IPS-18c (cell line): ENCODE data around the gene MSI2.
"Not testable (repeated sequence)": the region's sequence is repeated elsewhere in the genome, so short reads cannot be mapped to it uniquely, and the experiment has no call there.

Experiments
- H3K4me3 ChIP-seq: 2 replicates; pipeline ENCODE4 v1.7.0; 2013; ENCODE audit warnings: low read depth, mild to moderate bottlenecking, low read length, moderate library complexity; ENCODE audit not compliant: insufficient read depth
- H3K9me3 ChIP-seq: one replicate; pipeline ENCODE4 v1.6.1; 2013; ENCODE audit warnings: mild to moderate bottlenecking, low read length, moderate library complexity; ENCODE audit not compliant: control insufficient read depth, insufficient read depth

The MSI2 gene

DNA sequence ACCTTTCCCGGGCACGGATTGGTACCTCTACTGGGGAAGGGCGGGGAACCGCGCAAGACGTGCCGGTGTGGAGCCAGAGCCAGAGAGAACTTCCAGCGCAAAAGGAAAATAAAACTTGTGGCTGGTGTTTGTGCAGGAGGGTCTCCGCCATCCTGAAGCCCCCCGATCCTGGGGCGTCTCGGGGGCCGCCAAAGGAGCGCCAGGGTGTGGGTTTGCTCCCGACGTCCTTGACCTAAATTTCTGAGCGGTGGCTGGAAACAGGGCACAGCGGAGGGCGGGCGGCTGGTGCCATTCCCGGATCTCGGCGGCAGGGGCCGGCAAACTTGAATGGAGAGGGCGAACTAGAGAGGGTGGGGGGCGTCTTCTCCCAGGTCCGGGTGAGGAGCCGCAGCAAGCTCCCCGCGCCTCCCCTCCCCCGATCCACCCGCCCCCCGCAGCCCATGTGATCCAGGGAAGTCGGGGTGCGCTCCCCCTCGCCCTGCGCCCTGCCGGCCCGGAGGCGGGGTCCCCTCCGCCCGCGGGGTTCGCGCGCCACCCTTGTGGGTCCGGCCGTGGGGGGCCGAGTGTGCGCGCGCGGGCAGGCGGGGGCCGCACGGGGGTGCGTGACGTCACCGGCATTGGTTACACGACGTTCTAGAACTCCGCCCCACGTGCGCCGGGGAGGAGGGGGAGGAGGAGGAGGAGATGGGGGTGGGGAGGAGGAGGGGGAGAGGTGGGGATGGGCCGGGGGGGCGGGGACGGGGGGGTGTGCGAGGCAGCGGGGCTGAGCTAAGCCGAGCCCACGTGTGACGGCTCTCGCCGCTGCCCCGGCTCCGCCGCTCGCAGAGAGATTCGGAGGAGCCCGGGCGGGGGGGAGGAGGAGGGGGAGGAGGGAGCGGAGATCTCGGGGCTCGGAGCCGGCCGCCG is at the start of gene MSI2:
Gene MSI2 (plus strand): TSS at position 748 of the 906 bp plus-strand sequence. CDS start 220 bp downstream, outside the sequence.
- H3K4me3 ChIP-seq: peak within 1 kb of the TSS; percentile 78
- H3K9me3 ChIP-seq: no peaks in the 10 kb centered on the region

DNA sequence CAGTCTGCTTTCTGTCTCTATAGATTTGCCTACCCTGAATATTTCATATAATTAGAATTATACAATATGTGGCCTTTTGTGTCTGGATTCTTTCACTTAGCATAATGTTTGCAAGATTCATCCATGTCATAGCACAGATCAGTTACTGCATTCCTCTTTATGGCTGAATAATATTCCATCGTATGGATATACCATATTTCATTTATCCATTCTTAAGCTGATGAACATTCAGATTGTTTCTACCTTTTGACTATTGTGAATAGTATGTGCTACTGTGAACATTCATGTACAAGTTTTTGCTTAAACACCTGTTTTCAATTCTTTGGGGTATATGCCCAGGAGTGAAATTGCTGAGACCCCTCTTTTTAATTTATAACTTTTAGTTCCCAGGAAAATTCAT is 49.4 kb upstream of the MSI2 start:
- H3K9me3 ChIP-seq: no peaks in the 10 kb centered on the region
- H3K4me3 ChIP-seq: no peak overlapping the region

DNA sequence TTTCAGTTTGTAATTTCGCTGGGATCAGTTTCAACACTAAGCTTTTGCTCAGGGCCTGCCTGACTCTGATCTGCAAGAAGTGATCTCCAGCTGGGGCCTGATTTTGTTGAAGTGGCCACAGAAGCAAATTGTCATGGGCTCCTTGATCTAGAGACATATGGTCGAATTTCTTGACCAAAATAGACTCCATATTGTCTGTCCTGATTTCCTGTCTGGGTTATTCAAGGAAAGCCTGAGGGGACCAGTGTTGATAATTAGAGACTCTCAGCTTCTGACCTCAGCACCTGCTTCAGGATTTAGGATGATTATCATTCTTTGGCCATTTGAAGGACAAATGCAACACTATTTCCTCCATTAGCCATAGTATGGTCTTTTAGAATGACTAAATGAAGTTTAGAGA is 48.9 kb upstream of the MSI2 start:
- Histone ChIP-seq H3K9me3 (no peaks in the 10 kb centered on the region), H3K4me3 (no peak overlapping the region)

DNA sequence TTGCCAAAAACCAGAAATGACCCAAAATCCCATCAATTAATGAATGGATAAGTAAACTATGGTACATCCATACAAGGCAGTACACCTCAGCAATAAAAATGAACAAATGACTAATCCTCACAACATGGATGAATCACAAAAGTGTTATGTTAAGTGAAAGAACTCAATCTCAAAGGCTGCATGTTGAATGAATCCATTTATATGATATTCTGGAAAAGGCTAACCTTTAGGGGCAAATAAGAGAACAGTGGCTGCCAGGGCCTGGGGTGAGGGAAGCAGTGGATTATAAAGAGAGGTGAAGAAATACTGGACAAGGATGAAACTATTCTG is 46.1 kb upstream of the MSI2 start:
- Histone ChIP-seq H3K4me3 (no peak overlapping the region), H3K9me3 (no peaks in the 10 kb centered on the region)

DNA sequence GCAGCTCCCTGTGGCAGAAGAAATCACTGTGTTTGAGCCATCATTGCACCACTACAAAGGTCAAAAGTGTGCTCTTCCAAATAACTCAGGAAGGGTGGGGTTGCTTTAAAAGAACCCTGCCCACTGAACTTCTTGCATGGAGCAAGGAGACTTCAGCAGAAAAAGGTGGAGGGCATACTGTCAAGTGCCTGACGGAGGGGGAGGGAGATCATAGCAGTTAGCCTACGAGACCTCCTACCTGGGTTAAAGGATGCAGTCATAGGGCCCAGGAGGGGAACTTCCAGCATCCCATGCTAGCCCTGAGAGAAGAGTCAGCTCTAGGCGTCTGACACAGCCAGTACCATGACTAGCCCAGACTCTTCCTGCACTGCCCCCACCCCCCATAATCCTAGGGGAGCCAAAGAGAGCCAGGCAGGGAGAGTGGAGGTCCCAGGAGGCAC is 45.3 kb upstream of the MSI2 start:
- H3K4me3 ChIP-seq: no peak overlapping the region
- H3K9me3 ChIP-seq: no peaks in the 10 kb centered on the region

DNA sequence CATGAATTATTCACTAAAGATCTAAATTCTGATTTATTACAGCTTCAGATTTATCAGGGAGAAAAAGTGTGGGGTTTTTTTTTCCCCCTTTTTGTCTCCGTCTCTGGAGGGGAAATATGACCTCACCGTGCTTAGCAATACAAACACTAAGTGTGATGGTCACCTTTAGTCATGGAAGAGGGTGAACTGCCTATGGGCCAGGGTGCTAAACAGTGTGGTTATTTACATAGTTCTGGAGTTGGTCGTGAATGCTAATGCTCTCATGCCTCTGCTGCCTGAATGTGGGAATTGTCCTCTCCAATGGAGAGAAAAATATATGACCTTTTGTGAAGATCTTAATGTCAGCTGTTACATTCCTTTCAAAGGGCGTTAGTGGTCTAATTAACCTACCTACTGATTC is 44.8 kb upstream of the MSI2 start:
- no peaks in the 10 kb centered on the region for H3K9me3 ChIP-seq
- H3K4me3 ChIP-seq: no peak overlapping the region

DNA sequence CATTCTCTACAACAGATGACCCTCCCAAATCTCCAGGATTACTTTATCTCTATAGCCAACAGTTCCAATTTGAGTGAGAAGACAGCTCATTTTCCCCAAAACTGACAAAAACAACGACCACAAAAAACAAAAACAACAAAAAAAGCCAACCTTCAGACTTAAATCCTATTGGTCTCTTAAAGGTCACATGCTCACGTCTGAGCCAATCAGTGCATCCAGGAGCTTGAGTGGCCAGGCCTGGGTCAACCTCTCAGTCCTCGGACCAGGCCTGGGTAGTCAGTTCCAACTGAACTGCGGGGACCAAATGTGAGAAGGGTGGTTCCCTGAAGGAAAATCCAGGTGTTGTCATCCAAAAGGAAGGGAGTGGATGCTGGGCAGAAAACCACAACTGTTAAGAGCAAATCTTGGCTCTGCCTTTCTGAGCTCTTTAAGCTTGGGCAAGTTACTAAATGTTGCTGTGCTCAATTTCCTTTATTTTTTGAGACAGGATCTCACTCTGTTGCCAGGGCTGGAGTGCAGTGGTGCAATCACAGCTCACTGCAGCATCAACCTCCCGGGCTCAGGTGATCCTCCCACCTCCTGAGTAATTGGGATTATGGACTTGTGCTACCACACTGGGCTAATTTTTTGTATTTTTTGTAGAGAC is 43.0 kb upstream of the MSI2 start:
- Histone ChIP-seq H3K4me3 (no peak overlapping the region), H3K9me3 (no peaks in the 10 kb centered on the region)

DNA sequence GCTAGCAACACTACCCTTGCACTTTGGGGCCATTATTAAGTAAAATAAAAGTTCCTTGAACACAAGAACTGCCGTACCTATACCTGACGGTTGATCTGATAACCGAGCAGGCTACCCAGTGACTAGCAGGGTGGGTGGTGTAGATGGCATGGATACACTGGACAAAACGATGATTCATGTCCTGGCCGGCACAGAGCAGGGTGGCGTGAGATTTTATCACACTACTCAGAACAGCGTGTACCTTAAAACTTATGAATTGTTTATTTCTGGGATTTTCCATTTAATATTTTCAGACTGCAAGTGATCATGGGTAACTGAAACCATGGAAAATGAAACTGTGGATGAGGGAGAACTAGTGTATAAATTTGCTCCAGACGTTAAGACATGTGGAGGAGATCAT is 41.0 kb upstream of the MSI2 start:
- no peak overlapping the region for H3K4me3 ChIP-seq
- no peaks in the 10 kb centered on the region for H3K9me3 ChIP-seq

DNA sequence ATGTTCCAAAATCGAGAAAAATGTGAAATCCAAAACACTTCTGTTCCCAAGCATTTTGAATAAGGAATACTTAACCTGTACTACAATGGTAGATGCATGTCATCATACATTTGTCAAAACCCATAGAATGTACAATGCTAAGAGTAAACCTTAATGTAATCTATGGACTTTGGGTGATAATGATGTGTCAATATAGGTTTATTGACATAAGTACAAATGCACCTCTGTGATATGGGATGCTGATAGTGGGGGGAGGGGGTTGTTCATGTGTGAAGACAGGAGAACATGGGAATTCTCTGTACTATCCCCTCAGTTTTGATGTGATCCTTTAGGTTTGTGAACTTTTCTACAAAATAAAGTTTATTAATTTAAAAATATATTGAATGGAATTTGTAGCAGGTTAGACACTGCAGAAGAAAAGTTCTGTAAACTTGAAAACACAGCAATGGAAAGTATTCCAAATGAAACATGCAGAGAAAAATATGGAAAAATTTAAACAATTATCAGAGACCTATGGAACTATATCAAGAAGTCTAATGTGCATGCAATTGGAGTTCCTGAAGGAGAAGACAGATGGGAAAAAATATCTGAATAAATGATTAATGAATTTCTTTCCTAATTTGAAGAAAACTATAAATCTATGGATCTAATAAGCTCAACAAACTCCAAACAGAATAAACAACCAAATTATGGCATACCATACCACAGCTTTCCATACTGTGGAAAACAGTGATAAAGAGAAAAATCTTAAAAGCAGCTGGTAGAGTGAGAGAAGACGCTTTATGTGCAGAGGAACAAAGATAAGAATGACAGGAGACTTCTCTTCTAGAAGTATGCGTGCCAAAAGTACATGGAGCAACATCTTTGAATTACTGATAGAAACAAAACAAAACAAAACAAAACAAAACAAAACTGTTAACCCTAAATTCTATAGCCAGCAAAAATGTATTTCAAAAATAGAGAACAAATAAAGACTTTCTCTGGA is 34.7 kb upstream of the MSI2 start:
- no peak overlapping the region for H3K4me3 ChIP-seq

DNA sequence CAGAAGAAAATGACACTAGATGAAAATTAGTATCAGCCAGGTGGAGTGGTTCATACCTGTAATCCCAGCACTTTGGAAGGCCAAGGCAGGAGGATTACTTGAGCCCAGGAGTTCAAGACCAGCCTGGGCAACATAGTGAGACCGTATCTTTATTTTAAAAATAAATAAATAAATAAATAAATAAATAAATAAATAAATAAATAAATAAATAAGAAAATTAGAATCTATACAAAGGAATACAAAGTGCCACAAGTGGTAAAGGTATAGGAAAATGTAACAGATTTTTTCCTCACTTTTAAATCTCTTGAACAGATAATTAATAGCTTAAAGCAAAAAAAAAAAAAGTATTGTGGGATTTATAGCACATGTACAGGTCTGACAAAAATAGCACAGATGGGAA is 33.9 kb upstream of the MSI2 start:
- H3K4me3 ChIP-seq, H3K9me3 ChIP-seq: not testable (repeated sequence)

More for the DNA sequence above, 34.7 kb upstream of the MSI2 start:
- H3K9me3 ChIP-seq: no peaks in the 10 kb centered on the region

DNA sequence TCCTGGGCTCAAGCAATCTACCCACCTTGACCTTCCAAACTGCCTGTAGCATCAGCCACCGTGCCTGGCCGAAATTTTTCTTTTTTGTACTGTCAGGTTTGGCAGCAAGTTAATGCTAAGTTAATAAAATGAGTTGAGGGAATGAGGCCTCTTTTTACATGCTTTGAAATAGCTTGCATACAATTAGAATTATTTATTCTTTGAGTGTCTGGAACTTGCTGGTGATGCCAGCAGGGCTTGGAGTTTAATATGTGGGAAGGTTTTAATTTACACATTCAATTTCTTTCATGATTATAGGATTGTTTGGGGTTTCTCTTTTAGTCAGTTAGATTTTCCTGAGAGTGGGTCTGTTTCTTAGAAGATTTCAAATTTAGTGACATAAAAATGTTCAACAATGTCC is 31.2 kb upstream of the MSI2 start:
- no peak overlapping the region for H3K4me3 ChIP-seq
- H3K9me3 ChIP-seq: no peaks in the 10 kb centered on the region

DNA sequence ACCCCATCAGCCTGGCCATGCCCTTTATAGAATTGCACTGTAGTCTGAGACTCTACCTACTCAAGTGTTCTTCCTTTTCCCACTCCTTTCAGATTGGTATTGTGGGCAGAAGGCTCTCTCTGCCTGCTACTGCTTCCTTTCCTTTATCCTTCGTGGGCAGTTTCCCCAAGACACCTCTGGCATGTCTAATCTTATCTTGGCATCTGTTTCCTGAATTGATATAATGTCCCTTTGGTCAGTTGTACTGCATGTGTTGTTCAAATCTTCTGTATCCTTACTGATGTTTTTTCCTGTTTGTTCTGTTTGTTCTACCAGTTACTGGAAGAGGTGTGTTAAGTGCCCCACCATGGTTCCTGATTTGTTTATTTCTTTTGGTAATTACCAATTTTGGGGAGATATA is 29.5 kb upstream of the MSI2 start:
- Histone ChIP-seq H3K9me3 (no peaks in the 10 kb centered on the region), H3K4me3 (no peak overlapping the region)

DNA sequence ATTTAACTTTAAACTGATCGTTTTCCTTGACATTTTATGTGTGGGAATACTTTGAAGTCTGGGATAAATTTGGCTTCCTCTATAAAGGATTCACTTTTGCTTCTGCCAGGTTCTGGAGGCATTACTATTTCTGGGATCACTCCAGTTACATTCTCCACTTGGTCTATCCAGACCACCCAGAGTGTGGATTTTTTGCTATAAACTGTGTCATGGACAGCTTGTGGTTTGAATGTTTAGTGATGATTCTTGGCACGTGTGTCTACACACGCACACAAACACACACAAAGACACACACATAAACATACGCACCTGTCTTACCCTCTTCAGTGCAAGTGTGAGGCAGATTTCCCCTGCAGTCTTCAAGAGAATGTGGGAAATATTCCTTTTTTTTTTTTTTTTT is 27.4 kb upstream of the MSI2 start:
- Histone ChIP-seq H3K4me3 (no peak overlapping the region), H3K9me3 (no peaks in the 10 kb centered on the region)

DNA sequence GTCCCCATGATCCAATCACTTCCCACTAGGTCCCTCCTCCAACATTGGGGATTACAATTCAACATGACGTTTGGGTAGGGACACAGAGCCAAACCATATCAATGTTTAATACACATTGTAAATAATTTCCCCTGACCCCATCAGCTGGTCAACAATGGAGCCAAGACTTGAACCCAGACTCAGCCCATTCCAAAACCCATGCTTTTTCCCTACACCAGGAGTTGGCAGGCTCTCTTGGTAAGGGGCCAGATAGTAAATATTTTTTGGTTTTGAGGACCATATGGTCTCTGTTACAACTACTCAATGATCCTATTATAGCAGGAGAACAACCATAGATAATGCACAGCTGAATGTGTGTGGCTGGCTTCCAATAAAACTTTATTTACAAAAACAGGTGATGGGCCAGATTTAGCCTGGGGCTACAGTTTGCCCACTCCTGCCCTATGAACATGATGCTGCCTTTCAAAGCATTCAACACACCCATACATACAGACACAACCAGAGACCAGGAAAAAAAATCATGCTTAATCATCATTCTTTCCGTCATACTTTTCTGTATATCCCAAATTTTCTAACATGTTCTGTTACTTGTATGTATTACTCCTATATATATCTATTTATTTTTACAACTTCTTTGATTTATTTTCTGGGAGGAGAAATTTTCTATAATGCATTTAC is 22.1 kb upstream of the MSI2 start:
- Histone ChIP-seq H3K9me3 (no peaks in the 10 kb centered on the region), H3K4me3 (no peak overlapping the region)

DNA sequence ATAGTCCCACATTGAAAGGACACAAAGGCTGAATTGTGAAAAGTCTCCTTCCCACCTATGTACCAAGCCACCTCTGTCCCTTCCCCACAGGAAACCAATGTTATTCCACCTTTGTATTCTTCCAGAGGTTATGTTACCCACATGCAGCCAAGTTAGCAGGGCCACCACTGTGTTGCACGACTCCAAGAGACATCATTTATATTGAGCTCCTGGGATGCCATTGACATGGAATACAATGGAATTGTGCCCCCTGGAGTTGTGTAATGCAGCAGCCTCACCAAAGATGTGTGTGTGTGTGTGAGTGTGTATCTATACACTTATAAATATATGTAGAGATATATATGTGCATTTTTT is 21.6 kb upstream of the MSI2 start:
- no peak overlapping the region for H3K4me3 ChIP-seq
- no peaks in the 10 kb centered on the region for H3K9me3 ChIP-seq

DNA sequence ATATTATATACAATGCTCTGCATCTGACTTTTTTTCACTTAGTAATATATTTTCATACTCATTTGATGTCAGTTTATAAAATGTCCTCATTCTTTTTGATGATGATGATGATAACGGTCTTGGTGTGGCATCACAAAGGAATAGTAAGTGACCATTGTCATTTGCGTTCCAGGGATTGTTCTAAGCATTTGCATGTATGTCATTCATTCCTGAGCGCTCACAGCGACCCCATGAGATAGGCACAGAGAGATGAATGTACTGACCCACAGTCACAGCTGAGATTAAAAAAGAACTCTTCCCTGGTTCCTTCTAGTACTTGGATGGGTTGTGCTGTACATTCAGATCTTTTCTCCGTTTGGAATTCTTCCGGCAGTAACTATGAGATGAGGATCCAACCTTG is 21.2 kb upstream of the MSI2 start:
- H3K9me3 ChIP-seq: no peaks in the 10 kb centered on the region
- no peak overlapping the region for H3K4me3 ChIP-seq

DNA sequence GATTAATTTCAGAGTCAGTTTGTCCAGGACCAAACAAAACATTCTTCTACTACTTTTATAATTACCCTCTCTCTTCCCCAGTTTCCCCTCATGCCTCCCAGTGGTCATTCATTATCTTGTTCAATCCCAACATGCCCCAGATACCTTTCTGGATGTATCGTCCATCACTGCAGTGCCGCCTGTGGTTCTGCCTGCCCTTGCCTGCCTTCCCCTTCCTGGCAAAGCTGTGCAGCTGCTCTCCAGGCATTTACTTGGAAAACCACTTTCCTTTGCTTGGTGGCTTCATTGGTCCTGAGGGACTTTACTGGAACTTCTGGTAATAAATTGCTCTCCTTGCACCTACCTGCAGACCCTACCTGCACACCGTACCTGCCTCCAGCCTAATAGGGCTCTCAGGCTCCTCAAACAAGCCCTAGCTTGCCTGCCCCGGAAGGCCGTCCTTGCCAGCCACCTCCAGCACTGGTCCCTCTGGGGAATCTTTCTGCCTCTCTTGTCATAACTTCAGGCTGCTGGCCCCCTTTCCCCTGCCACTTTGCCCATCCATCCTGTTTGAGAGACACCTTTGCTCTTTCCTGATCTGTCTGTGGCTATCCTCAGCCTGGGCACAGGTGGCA is 19.5 kb upstream of the MSI2 start:
- Histone ChIP-seq H3K9me3 (no peaks in the 10 kb centered on the region), H3K4me3 (no peak overlapping the region)
